Vagina (tissue), 2 donors: Measurements from ENCODE around the gene CAPN3.

Experiments used
- POLR2A ChIP-seq, 2 donors: fragments of 450-650 bp; IDR thresholded peaks; one replicate each; pipeline ENCODE4 v1.6.1; 2017; ENCODE audit warnings: antibody characterized with exemption in 2 of 2, mild to moderate bottlenecking in 2 of 2, moderate library complexity in 2 of 2
- POLR2AphosphoS5 ChIP-seq, 2 donors: sonication (generic); formaldehyde crosslinking; IDR thresholded peaks; one replicate each; pipeline ENCODE4 v1.9.0; 2017; ENCODE audit warnings: antibody characterized with exemption in 2 of 2, mild to moderate bottlenecking in 2 of 2, low read depth in 1 of 2; ENCODE audit not compliant: insufficient read depth in 1 of 2
- TF ChIP-seq, protein P1 (sequence below), 3 experiments: fragments of 450-650 bp in 2 of 3; fragments of 200-600 bp in 1 of 3; sonication (generic) in 1 of 3; IDR thresholded peaks; one replicate each; pipeline ENCODE4 v1.5.1; 2017 to 2019; ENCODE audit warnings: antibody characterized with exemption in 3 of 3, mild to moderate bottlenecking in 2 of 3, moderate library complexity in 2 of 3

DNA sequence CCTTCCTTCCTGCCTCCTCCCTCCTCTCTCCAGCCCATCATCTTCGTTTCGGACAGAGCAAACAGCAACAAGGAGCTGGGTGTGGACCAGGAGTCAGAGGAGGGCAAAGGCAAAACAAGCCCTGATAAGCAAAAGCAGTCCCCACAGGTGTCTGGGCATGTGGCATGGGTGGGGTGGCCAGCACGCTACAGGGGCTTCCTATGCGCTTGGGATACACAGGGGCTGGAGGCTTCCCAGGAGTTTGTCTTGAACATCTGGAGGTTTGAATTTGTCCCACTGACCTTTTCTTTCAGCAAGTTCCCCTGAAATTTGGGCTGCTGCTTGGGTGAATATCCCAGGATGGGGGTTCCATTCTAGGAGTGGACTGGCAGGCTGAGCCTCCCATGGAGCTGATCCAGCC, 48.9 kb downstream of the CAPN3 start:
- TF ChIP-seq, protein P1, sequence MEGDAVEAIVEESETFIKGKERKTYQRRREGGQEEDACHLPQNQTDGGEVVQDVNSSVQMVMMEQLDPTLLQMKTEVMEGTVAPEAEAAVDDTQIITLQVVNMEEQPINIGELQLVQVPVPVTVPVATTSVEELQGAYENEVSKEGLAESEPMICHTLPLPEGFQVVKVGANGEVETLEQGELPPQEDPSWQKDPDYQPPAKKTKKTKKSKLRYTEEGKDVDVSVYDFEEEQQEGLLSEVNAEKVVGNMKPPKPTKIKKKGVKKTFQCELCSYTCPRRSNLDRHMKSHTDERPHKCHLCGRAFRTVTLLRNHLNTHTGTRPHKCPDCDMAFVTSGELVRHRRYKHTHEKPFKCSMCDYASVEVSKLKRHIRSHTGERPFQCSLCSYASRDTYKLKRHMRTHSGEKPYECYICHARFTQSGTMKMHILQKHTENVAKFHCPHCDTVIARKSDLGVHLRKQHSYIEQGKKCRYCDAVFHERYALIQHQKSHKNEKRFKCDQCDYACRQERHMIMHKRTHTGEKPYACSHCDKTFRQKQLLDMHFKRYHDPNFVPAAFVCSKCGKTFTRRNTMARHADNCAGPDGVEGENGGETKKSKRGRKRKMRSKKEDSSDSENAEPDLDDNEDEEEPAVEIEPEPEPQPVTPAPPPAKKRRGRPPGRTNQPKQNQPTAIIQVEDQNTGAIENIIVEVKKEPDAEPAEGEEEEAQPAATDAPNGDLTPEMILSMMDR (IDR thresholded peaks at IDR 0.05), result no peak
- TF ChIP-seq POLR2A (IDR thresholded peaks at IDR 0.05), result no peak
- no peak for TF ChIP-seq POLR2AphosphoS5 (IDR thresholded peaks at IDR 0.05; ENCODE audit: insufficient read depth in 1 of 2, low read depth in 1 of 2)
